ENCODE data around the gene PCNX2. TPM values are rescaled to one million over a fixed set of nuclear protein-coding genes. Genes with fewer than 3 reads are reported as not detected.
A peak's percentile ranks its signal among the peaks of the same experiment; 100 is the strongest.

Gene PCNX2
- total RNA-seq, 1 donor from 2014 or later: 1.3 TPM

DNA sequence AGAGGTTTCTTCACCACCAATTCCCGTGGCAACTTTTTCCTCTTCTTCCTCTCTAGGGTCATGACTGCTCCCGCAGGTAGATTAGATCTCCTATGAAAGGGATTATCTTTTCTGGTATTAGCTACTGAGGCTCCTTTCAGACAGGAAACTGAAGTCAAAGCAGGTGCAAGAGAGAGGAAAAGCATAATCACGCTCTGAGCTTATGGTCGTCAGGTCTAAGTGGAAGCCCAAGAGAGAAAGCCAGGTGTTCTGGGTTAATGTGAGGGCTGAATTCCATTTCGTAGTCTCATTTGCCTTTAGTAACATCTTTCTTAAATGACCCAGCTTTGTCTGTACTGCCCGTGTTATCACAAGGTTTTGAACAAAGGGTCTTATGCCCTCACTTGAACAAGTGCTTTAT is 23.7 kb upstream of the PCNX2 start:
- ATAC-seq (no peak), DNase-seq (no peak)
- intact Hi-C loops (cut with micrococcal nuclease): no loop called here

DNA sequence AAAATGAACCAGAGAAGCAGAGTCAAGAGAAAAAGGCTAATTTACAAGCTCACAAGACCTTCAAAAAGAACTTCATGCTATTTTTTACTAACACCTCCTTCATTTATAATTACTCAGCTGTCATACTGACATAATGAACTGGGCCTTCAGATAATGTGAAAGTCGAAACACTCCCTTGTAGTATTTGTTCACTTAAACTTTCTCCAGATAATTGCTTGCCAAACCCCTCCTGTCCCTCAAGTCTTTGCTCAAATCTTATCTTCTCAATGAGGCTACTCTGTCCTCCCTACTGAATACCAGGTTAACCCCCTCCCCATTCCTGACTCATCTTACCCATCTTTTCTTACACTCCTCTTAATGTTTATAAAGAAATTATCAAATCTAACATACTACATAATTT is 20.9 kb upstream of the PCNX2 start:
- intact Hi-C loops (cut with micrococcal nuclease): no loop called here
- ATAC-seq (no peak), DNase-seq (no peak)

DNA sequence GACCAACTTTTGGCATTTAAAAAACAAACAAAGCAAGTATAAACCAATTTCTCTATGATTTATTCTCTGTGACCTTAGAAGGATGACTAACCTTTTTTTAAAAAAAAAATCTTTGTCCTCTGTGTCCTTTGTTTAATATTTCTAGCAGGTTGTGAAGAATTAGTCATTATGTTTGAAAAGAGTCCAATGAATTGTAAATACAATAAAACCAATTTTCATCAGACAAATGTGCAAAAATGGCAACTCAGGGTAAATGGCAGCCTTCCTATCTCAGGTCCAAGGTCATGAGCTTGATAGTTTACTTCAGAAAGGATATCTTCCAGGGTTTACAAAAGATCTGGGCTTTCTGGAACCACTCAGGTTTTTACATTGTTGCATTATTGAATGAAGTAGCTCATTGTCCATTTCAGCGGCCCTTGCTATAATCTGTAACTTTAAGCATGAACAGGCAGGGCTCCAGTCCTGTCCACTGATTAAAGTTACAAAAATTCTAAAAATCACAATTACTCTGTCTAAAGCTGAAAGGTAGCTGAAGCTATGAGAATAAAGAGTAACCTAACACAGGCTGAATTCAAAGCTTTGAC is 20.3 kb upstream of the PCNX2 start:
- ATAC-seq: no peak
- intact Hi-C loops (cut with micrococcal nuclease): no loop called here
- DNase-seq: no peak

DNA sequence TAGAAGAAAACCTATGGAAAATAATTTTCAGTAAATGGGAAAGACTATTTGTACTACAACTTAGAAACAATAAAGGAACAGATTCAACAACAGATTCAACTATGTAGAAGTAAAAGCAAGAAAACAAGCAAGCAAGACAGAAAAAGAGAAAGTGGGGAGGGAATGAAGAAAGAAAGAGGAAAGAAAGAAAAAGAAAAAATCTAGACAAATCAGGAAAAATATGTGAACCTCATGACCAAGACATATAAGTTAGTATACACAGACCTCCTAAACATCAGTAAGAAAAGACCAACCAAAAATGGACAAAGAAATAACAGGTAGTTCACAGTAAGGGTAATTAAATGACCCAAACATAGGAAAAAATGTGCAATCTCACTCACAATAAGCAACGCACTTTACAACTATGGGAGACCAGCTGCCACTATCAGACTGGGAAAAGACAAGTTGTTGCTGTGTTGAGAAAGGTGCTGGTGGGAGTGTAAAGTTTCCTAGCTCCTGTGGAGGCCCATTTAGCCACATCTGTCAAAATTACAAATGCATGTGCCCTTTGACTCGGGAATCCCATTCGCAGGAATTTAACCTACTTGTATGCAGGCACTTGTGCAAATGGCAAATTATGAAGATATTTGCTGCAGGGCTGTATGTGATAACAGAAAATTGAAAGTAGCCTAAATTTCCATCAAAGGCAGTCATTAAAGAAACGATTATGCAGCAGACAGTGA is 18.1 kb upstream of the PCNX2 start:
- intact Hi-C loops (cut with micrococcal nuclease): no loop called here
- ATAC-seq (no peak), DNase-seq (no peak)

GRCh38 chr1:233304489-233305102 is 9.1 kb upstream of the PCNX2 start:
- no peak for DNase-seq
- intact Hi-C loops (cut with micrococcal nuclease): no loop called here
- ATAC-seq: no peak

GRCh38 chr1:233300326-233300725 is 4.8 kb upstream of the PCNX2 start:
- intact Hi-C loops (cut with micrococcal nuclease): no loop called here
- no peak for DNase-seq
- ATAC-seq: no peak

GRCh38 chr1:233299450-233299849 is 3.9 kb upstream of the PCNX2 start:
- DNase-seq (no peak), ATAC-seq (no peak)
- intact Hi-C loops (cut with micrococcal nuclease): no loop called here

DNA sequence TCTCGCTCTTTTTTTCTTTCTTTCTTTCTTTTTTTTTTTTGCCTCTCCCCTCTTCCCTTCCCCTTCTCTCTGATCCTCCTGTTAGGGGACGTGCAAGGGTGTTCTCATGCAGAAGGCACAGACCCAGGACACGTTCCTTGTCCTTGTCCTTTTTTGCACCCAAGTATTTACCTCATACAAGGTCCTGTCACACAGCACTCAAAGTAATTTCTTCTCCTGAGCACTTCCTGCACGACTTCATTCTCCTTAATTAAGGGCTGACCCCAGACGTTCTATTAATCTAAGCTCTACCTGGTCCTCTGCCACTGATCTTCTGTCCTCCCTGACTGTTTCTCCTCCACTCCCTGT is 424 bp upstream of the PCNX2 start:
- intact Hi-C loops (cut with micrococcal nuclease): no loop called here
- no peak for ATAC-seq
- no peak for DNase-seq

DNA sequence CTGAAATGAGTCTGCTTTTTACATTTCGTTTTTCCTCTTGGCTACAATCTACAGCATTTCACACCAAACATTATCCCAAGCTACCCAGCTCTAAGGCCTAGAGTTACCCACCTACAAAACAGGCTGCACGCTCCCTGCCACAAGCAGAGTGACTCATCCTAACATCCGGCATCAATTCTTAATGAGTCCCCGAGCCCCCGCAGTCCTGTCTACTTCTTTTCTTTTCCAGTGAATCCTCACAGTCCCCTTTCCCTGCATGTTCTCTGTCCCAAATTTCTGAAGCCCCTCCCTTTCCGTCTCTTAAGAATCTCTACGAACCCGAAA is 650 bp downstream of the PCNX2 start:
- ATAC-seq: peak; percentile 33
- DNase-seq: no peak
- intact Hi-C loops (cut with micrococcal nuclease): no loop called here

GRCh38 chr1:233293556-233294446 is 1.7 kb downstream of the PCNX2 start:
- intact Hi-C loops (cut with micrococcal nuclease): no loop called here
- DNase-seq (no peak), ATAC-seq (no peak)

DNA sequence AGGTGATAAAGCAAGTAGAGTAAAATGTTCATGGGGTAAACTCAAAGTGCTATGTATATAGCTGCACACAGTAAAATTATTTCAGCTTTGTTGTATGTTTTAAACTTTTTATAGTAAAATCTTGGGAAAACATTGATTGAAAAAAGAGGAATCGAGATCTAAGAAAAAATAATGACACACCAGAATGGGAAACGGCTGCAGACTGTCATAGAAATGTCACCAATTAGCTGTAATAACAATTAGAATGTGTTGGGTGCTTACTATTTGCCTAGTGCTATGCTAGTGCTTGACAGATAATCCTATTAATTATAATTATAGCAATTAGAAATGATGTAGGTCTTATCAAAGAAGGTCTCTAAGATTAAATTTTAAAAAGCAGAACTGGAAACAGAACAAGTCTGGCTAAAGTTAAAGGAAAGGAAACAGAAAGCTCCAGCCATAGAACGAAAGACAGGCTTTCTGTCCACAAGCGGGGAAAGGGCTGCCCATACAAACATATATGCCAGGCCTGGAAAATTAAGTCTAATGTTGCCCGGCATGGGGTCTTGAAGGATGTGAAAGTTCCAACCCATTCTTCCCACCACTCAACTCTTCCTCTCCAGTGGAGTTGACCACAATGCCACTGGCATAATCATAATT is 5.0 kb downstream of the PCNX2 start:
- ATAC-seq: no peak
- no peak for DNase-seq
- intact Hi-C loops (cut with micrococcal nuclease): no loop called here

DNA sequence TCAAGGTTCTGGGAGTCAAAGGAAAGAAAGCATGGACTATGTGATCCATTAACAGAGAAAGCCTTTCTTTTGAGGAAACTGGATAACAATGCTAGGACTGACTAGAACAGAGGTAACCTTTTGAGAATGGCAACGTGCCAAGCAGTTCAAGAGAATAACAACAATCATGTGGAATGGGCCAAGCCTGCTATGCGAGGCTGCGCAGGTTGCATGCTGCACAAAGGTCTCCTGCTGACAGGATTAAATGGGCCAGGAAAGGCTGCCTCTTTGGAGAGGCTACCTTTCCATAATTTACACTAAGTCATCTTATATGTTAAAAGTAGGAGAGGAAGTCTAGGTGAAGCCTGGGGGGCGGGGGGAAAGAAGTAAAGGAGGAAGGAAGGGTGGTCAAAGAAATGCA is 5.8 kb downstream of the PCNX2 start:
- no peak for ATAC-seq
- intact Hi-C loops (cut with micrococcal nuclease): no loop called here

GRCh38 chr1:233282582-233282886 is 13.0 kb downstream of the PCNX2 start:
- no peak for ATAC-seq
- DNase-seq: no peak
- intact Hi-C loops (cut with micrococcal nuclease): no loop called here

More for the DNA sequence above, 5.8 kb downstream of the PCNX2 start:
- no peak for DNase-seq

GRCh38 chr1:233281711-233282581 is 13.6 kb downstream of the PCNX2 start:
- ATAC-seq (no peak), DNase-seq (no peak)
- intact Hi-C loops (cut with micrococcal nuclease): no loop called here

DNA sequence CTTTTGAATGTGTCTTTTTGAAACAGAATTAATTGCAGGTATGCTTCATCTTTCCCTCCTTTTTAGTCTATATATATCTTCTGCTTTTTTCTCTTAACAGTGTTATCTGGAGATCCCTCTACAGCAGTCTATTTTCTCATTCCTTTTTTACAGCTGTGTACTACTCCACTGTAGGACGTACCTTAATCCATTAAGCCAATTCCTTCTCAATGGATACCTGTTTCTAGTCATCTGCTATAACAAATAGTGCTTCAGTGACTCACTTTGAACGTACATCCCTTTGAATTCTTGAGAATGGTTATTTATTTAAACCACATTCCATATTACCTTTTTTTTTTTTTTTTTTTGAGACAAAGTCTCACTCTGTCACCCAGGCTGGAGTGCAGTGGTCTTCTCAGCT is 15.6 kb downstream of the PCNX2 start:
- DNase-seq: no peak
- ATAC-seq: no peak
- intact Hi-C loops (cut with micrococcal nuclease): no loop called here

DNA sequence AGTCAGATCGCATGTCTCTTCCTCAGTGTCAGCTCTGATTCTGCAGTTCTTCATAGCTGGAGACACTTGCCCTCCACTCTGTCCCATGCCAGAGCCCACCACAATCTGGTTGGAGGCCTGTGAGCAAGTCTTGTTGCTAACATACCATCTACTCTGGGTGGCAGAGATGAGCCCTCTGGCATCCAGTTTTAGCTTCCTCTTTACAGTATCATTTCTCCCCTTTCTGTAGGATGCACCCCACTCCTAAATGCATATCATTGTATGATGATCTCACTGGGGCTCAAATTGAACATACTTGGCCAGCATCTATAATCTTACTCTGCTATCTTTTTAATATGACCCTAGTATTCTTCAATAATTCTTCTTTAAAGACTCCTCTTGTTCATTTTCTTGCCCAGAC is 16.9 kb downstream of the PCNX2 start:
- no peak for ATAC-seq

DNA sequence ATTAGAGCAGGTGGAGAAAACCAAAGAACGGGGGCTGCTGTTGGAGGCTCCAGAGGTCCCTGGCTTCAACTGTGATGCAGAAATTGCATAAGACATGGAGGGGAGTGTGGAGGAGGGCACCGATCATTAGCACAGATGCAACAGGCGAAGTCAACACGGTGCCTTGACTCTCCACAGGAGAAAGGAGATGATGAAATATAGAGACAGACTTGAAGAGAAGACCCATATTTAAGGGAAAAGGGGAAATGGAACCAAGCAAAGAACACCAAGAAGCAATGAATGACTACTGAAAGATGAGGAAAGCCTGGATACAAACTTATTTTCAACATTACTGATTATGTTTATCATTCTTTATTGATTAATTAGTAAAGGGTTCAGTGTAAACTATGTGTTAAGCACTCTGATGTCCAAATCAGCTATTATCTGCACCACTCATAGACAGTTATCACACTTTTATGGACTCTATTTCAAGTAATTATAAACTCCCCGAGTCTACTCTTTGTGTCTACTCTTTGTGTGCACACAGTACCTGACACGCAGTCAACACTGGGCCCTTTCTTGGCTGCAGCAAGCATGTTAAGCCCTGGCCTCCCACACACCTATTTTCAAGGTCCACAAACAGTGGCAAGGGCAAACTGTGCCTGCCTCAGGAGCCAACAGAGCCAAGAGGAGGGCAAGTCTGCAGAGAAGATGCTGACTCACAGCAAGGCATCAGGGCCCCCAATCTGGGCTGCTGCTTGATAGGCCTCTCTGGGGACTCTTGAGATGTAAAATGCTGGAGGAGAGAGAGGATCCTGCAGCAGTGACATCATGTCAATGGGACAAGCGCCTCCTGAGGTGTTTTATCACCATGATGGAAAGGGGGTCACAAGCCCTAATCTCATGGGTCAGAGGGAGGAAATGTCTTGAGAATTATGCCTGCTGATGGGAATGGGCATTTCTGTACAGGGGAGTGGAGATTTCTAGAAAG is 17.6 kb downstream of the PCNX2 start:
- DNase-seq: no peak
- ATAC-seq: no peak
- intact Hi-C loops (cut with micrococcal nuclease): no loop called here

More for the DNA sequence above, 16.9 kb downstream of the PCNX2 start:
- intact Hi-C loops (cut with micrococcal nuclease): no loop called here
- no peak for DNase-seq

DNA sequence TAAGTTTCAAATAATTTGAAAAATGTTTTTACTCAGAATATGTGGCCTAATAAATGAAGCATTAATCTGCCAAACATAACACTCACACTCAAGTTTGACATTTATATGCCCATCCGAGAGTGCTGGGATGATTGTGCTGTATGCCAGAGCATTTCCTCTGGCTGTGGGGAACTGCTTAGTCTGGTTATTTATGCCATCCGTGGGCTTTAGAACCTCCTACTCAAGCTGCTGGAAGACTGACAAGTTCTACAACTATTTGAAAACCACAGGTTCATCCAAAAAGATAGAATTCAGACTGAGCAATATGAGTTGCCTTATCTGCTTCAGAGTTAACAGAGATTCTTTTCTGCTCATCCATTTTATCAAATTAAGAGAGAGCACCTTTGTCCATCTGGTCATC is 25.9 kb downstream of the PCNX2 start:
- intact Hi-C loops (cut with micrococcal nuclease): no loop called here
- ATAC-seq (no peak), DNase-seq (no peak)
